GM18519 (cell line): ENCODE data around the gene CYB561.

Experiments used
- ATAC-seq: cut with Tn5 transposase; IDR thresholded peaks from one replicate; pipeline ENCODE4 v1.9.1; 2021; ENCODE audit warnings: mild to moderate bottlenecking, moderate library complexity; ENCODE audit not compliant: unreplicated experiment, low FRiP score

Gene CYB561

GRCh38 chr17:63452046-63452961 lies 6.2 kb upstream of the CYB561 start:
- ATAC-seq, result no peak

DNA sequence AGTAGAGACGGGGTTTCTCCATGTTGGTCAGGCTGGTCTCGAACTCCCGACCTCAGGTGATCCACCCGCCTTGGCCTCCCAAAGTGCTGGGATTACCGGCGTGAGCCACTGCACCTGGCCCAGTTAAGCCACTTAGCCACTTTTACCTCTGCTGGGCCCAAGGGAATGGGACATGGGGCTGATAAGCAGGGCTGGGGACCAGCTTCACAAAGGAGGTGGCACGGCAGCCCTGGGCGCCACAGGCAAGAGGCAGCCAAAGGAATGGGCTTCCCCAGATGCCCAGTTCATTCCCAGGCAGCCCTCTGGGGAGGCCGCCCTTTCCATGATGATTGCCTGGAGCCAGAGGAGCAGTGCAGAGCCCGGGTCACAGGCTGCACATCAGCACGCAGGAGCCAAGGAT lies 5.0 kb upstream of the CYB561 start:
- no peak for ATAC-seq

GRCh38 chr17:63450551-63450950 lies 4.4 kb upstream of the CYB561 start:
- no peak for ATAC-seq

DNA sequence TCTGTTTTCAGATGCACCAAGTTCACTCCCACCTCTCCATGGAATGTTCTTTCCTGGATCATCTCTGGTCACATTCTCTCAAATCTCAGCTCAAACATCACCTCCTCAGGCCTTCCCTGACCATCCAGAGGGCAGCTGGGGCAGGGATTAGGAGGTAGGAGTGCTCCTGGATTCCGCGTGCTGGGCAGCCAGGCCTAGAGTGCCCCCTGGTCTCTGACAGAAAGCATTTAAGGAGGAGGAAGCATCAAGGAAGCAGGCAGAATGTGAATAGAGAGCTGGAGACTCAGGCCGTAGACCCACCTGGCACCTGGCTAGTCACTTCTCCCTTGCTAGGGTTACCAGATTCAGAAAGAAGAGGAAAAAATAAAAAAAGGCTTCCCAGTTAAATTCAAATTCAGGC lies 2.5 kb upstream of the CYB561 start:
- ATAC-seq, result no peak

- ATAC-seq, result no peak
Observed at GRCh38 chr17:63447471-63448009, 1.4 kb upstream of the CYB561 start.

GRCh38 chr17:63446753-63447470 lies 806 bp upstream of the CYB561 start:
- no peak for ATAC-seq

GRCh38 chr17:63445571-63445953 lies 544 bp downstream of the CYB561 start:
- no peak for ATAC-seq

GRCh38 chr17:63445065-63445464 lies 1.0 kb downstream of the CYB561 start:
- ATAC-seq, result no peak

DNA sequence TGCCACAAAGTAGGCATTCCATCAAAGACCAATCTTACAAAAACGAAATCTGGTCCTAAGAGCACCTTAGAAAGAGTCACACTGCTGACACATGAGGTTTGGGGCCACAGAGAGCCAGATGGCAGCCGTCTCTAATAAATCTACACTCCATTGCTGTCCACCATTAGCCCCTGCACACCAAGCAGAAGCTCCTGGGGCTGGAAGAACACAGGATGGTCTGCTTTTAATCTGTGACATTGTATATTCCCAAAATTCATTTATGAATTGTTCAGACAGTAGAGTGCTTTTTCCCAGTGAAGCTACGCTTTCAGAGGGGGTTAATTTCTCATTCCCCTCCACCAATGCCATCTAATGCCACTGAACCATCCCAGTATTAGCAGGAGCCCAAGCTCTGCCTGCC lies 1.6 kb downstream of the CYB561 start:
- ATAC-seq, result no peak

- ATAC-seq, result no peak
Observed at GRCh38 chr17:63443053-63443452, 3.1 kb downstream of the CYB561 start.

DNA sequence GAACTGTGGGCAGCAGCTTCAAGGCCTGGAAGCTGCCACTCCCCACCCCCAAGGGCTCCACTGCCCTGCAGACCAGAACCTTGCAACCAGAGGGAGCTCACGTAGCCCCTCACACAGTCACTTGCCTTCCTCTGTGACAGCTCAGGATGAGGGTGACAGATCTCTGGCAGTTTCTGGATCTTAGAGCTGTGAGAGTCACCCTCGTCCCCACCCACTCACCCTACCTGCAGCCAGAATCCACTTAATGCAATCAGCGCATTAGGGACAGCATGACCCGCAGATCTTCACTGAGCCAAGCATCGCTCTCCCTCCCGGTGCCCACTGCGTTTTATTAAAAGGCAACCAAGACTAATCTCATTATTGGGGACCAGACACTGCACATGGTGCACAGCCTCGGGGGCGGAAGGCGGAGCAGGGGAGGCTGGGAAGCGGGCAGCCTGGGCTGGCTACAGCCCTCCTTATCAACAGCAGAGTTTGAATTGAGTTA lies 3.5 kb downstream of the CYB561 start:
- no peak for ATAC-seq

GRCh38 chr17:63442074-63442473 lies 4.0 kb downstream of the CYB561 start:
- no peak for ATAC-seq

DNA sequence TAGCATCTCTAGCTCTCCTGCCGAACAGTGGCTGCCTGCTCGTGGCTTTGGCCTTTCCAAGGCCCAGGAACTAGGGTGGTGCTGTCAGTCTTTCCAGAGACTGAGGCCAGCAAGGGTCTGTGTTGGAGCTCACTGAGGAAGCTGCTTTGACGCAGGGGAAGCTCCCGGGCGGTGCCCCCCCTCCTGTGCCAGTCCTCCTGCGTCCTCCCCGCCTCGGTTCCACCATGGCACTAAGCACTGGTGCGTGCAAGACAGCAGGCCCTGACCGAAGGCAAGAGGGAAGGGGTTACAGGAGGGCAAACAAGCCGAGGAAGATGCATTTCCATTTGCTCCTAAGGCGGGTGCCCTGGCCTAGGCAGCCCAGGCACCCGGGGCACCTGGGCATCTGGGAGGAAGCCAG lies 4.5 kb downstream of the CYB561 start:
- no peak for ATAC-seq

GRCh38 chr17:63440770-63441335 lies 5.3 kb downstream of the CYB561 start:
- ATAC-seq, result no peak

DNA sequence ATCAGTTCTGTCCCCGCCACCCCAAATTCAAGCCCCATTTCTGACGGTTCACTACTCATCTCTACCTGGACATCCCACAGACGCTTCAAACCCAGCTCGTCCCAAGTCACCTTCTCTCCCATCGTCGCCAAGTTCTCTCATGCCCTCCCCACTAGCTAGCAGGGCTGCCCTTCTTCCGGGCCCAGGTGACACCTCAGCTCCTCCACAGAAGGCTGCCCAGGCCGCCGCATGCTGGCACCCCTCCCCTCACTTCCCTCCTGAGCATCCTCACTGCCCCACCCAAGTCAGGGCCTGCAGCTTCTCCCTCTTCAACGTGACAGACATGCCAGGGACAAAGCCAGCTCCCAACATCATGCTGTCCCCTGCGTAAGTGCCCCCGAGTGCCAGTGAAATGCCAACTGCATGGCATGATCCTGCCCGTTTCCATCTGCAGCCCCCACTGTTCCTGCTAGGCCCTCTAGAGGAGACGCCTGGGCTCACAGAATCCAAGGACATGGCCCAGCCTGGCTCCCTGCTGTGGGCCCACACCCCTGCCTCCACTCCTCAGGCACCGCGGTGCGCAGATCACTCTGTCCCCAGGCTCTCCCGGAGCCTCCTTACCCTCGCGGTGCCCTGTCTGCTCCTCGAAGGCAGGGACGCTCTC lies 5.9 kb downstream of the CYB561 start:
- no peak for ATAC-seq

GRCh38 chr17:63439687-63440086 lies 6.4 kb downstream of the CYB561 start:
- ATAC-seq, result no peak

- ATAC-seq, result no peak
Observed at GRCh38 chr17:63438092-63439051, 7.7 kb downstream of the CYB561 start.

DNA sequence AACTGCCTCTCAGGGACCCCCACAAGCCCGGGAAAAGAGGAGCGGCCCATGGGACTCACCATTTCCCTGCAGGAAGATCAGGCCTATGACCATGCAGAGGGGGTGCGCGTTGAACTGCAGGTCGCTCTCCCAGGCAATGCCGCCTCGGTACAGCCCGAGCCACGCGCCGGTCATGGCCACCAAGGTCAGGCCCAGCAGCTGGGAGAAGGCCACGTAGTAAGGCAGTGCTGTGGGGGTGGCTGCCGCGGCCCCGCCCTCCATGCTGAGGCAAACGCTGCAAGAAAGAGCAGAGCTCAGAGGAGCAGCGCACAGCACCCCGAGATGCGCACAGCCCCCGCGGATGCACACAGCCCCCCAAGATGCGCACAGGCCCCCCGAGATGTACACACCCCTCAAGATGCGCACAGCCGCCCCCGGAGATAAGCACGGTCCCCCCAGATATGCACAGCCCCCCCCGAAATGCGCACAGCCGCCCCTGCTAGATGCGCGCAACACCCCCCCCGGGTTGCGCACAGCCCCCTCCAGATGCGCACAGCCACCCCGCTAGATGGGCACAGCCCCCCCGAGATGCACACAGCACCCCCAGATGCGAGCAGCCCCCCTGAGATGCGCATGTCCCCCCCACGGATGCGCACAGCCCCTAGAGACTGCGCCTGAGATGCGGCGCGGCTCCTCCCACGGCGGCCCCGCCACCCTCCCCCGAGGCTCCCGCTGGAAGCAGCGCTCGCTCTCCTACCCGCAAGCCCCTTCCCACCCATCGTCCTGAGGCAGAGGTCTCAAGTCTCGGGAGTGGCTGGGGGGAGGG lies 8.6 kb downstream of the CYB561 start:
- ATAC-seq, result no peak
